HepG2 (cell line): Measurements from ENCODE around the gene LUZP1. TPM values are rescaled to one million over a fixed set of nuclear protein-coding genes. Genes with fewer than 3 reads are reported as not detected.

Source experiments
- ATAC-seq: fragments of 200-7000 bp; cut with Tn5 transposase; 3 replicates; pipeline ENCODE4 v1.9.1; 2020; ENCODE audit warnings: mild to moderate bottlenecking, moderate library complexity
- BruUV-seq: library from RNA; stranded (reverse); fragments of 400-500 nt; replicated peaks from 2 replicates; lab custom pipeline; 2021; lab: Mats Ljungman, UMichigan
- CTCF ChIA-PET: fragments of 300-600 bp; formaldehyde crosslinking; extraction: SDS; loops from one replicate; lab custom pipeline; 2021; ENCODE audit warnings: low total read pairs, inconsistent platforms, low intra/inter-chr PET ratio; lab: Yijun Ruan, JAX
- POLR2A ChIA-PET: fragments of 350-600 bp; sonication (Branson Sonifier 250); formaldehyde crosslinking; loops from one replicate; lab custom pipeline; 2020; ENCODE audit warnings: antibody characterized with exemption, inconsistent platforms; lab: Yijun Ruan, JAX
- DNase-seq: peaks from one replicate; pipeline ENCODE4 v3.0.0-alpha.2; 2015; ENCODE audit warnings: low spot score
- FAIRE-seq: peaks from 3 replicates; lab custom pipeline; 2011; peaks lifted over from hg19 to GRCh38; lab: Jason Lieb, UNC
- H2AFZ ChIP-seq: one replicate; pipeline ENCODE4 v1.6.1; 2011; ENCODE audit warnings: low read length, inconsistent platforms
- H3K27ac ChIP-seq: fragments of 300-600 bp; 3 replicates; pipeline ENCODE4 v1.8.0; 2011; ENCODE audit warnings: mixed run types, mild to moderate bottlenecking, mixed read lengths, low read length, inconsistent platforms; ENCODE audit not compliant: insufficient read depth; ENCODE audit errors: extremely low read length
- H3K27me3 ChIP-seq, 2 experiments: fragments of 200-600 bp in 1 of 2; 2 replicates in 1 of 2; 3 replicates in 1 of 2; pipeline versions ENCODE4 v1.6.0 to v1.8.0; 2011; ENCODE audit warnings: low read length in 2 of 2, mild to moderate bottlenecking in 2 of 2, moderate library complexity in 2 of 2, inconsistent platforms in 1 of 2; ENCODE audit not compliant: insufficient read depth in 2 of 2, control insufficient read depth in 1 of 2
- H3K36me3 ChIP-seq, 2 experiments: fragments of 200-600 bp in 1 of 2; replicated peaks in 1 of 2; 2 replicates in 1 of 2; 3 replicates in 1 of 2; pipeline versions ENCODE4 v1.5.1 to v1.8.0; 2011; ENCODE audit warnings: low read length in 2 of 2, inconsistent platforms in 1 of 2; ENCODE audit not compliant: insufficient read depth in 2 of 2, control insufficient read depth in 1 of 2
- H3K4me1 ChIP-seq: 2 replicates; pipeline ENCODE4 v1.5.1; 2012; ENCODE audit warnings: low read length, inconsistent platforms; ENCODE audit not compliant: insufficient read depth
- H3K4me2 ChIP-seq: 2 replicates; pipeline ENCODE4 v1.6.0; 2011; ENCODE audit warnings: low read depth, low read length, inconsistent platforms
- H3K4me3 ChIP-seq, 3 experiments: fragments of 200-600 bp in 1 of 3; sonication (generic), shearing (Covaris generic) in 1 of 3; replicated peaks in 1 of 3; 2 replicates each; pipeline ENCODE4 v1.5.1; 2011 to 2016; ENCODE audit warnings: low read length in 3 of 3, inconsistent platforms in 2 of 3, low read depth in 2 of 3, mild to moderate bottlenecking in 2 of 3, control low read depth in 1 of 3, mixed read lengths in 1 of 3; ENCODE audit not compliant: insufficient read depth in 1 of 3
- H3K79me2 ChIP-seq: one replicate; pipeline ENCODE4 v1.6.1; 2011; ENCODE audit warnings: low read length, inconsistent platforms; ENCODE audit not compliant: insufficient read depth
- H3K9ac ChIP-seq: 2 replicates; pipeline ENCODE4 v1.6.0; 2011; ENCODE audit warnings: mild to moderate bottlenecking, low read depth, low read length, inconsistent platforms; ENCODE audit not compliant: insufficient read depth
- H3K9me3 ChIP-seq: 2 replicates; pipeline ENCODE4 v1.5.1; 2012; ENCODE audit warnings: mild to moderate bottlenecking, low read length
- H4K20me1 ChIP-seq: 2 replicates; pipeline ENCODE4 v1.6.0; 2011; ENCODE audit warnings: inconsistent platforms, mild to moderate bottlenecking, low read length, moderate library complexity; ENCODE audit not compliant: insufficient read depth
- ARNT ChIP-seq: fragments of 450-650 bp; IDR thresholded peaks from 2 replicates; pipeline ENCODE4 v1.6.1; 2017
- JUND ChIP-seq: sonication (generic); formaldehyde crosslinking; IDR thresholded peaks from 2 replicates; pipeline ENCODE4 v1.8.0; 2022; ENCODE audit warnings: mild to moderate bottlenecking, missing genetic modification reagents
- KAT2B ChIP-seq: fragments of 150-350 bp; IDR thresholded peaks from 2 replicates; pipeline ENCODE4 v1.6.1; 2014; ENCODE audit warnings: low read depth, low read length, borderline replicate concordance
- MAF1 ChIP-seq: sonication (generic); formaldehyde crosslinking; IDR thresholded peaks from 2 replicates; pipeline ENCODE4 v1.5.0; 2020; ENCODE audit warnings: missing genetic modification reagents, borderline replicate concordance
- NCOA1 ChIP-seq: sonication (generic); formaldehyde crosslinking; IDR thresholded peaks from 2 replicates; pipeline ENCODE4 v1.9.0; 2021; ENCODE audit warnings: missing genetic modification reagents
- NFIB ChIP-seq: sonication (generic); formaldehyde crosslinking; IDR thresholded peaks from 2 replicates; pipeline ENCODE4 v1.9.0; 2021; ENCODE audit warnings: missing genetic modification reagents, mild to moderate bottlenecking, borderline replicate concordance
- SP1 ChIP-seq, 2 experiments: fragments of 450-650 bp in 1 of 2; sonication (generic) in 1 of 2; formaldehyde crosslinking in 1 of 2; IDR thresholded peaks; 2 replicates each; pipeline versions ENCODE4 v1.4.0 to v1.6.1; 2016 to 2020; ENCODE audit warnings: missing genetic modification reagents in 1 of 2
- ZNF230 ChIP-seq: sonication (generic); formaldehyde crosslinking; IDR thresholded peaks from 2 replicates; pipeline ENCODE4 v1.4.0; 2020; ENCODE audit warnings: mild to moderate bottlenecking, missing genetic modification reagents
- ZNF30 ChIP-seq: sonication (generic); formaldehyde crosslinking; IDR thresholded peaks from 2 replicates; pipeline ENCODE4 v1.5.0; 2020; ENCODE audit warnings: mild to moderate bottlenecking, missing genetic modification reagents
- ZNF556 ChIP-seq: sonication (generic); formaldehyde crosslinking; IDR thresholded peaks from 2 replicates; pipeline ENCODE4 v1.4.0; 2020; ENCODE audit warnings: mild to moderate bottlenecking, missing genetic modification reagents, borderline replicate concordance
- ZNF713 ChIP-seq: sonication (generic); formaldehyde crosslinking; IDR thresholded peaks from 2 replicates; pipeline ENCODE4 v1.4.0; 2020; ENCODE audit warnings: mild to moderate bottlenecking, missing genetic modification reagents
- ZNF841 ChIP-seq: sonication (generic); formaldehyde crosslinking; IDR thresholded peaks from 2 replicates; pipeline ENCODE4 v1.8.1; 2023; ENCODE audit warnings: missing genetic modification reagents, borderline replicate concordance
- ZNF850 ChIP-seq: sonication (generic); formaldehyde crosslinking; conservative IDR thresholded peaks from 2 replicates; pipeline ENCODE4 v1.9.0; 2021; ENCODE audit warnings: mild to moderate bottlenecking, missing genetic modification reagents
- WGBS: methylation state at CpG from one replicate; pipeline ENCODE4 v1.1.6; 2017; ENCODE audit warnings: low lambda C conversion rate; 5-methylcytosine and 5-hydroxymethylcytosine counted together
- in situ Hi-C: cut with HindIII; loops from 2 replicates; pipeline ENCODE4 v1.10.0; 2017; ENCODE audit warnings: low pct_unique_long_range_greater_than_20kb; ENCODE audit not compliant: extremely low pct_ligation_motif_present
- intact Hi-C: fragments of 100-400 bp; cut with micrococcal nuclease; formaldehyde crosslinking; loops from one replicate; pipeline ENCODE4 v1.10.0; 2022; ENCODE audit not compliant: unreplicated experiment
- polyA plus RNA-seq, 8 experiments: library from polyadenylated mRNA; depleted of rRNA in 3 of 8; stranded (reverse) in 7 of 8; unstranded in 1 of 8; fragments of >200 nt; fragmentation: Illumina TruSeq in 4 of 8; extraction: Trizol in 4 of 8; gene quantifications; 2 replicates each; pipeline versions ENCODE4 v1.2.1 to v1.2.3, GENCODE V29; 2011 to 2016; ENCODE audit warnings: low read depth in 4 of 8, missing spikeins in 1 of 8, mixed read lengths in 1 of 8; ENCODE audit not compliant: insufficient read depth in 1 of 8
- total RNA-seq, 5 experiments: library from RNA; depleted of rRNA; stranded (reverse); fragments of >200 nt; fragmentation: Illumina TruSeq; extraction: Trizol; gene quantifications; 2 replicates each; pipeline ENCODE4 v1.2.3, GENCODE V29; 2016; ENCODE audit warnings: low read depth in 1 of 5
- TF ChIP-seq, protein P1 (sequence below): sonication (generic); formaldehyde crosslinking; IDR thresholded peaks from 2 replicates; pipeline ENCODE4 v1.4.0; 2020; ENCODE audit warnings: mild to moderate bottlenecking, low read depth, missing genetic modification reagents
- TF ChIP-seq, protein P2 (sequence below), 2 experiments: IDR thresholded peaks; 2 replicates each; pipeline ENCODE4 v1.6.1; 2011 to 2012; ENCODE audit warnings: low read length in 2 of 2, borderline replicate concordance in 1 of 2, low read depth in 1 of 2, mild to moderate bottlenecking in 1 of 2, moderate library complexity in 1 of 2
- TF ChIP-seq, protein P3 (sequence below): sonication (generic); formaldehyde crosslinking; IDR thresholded peaks from 2 replicates; pipeline ENCODE4 v1.9.0; 2021; ENCODE audit warnings: missing genetic modification reagents, borderline replicate concordance

LUZP1 gene
- total and polyA plus RNA-seq, 2 of the 13 experiments (the other 11 are each of a cell fraction or from before 2014, with no cell fraction given), result 6.9 to 12.7 TPM

DNA sequence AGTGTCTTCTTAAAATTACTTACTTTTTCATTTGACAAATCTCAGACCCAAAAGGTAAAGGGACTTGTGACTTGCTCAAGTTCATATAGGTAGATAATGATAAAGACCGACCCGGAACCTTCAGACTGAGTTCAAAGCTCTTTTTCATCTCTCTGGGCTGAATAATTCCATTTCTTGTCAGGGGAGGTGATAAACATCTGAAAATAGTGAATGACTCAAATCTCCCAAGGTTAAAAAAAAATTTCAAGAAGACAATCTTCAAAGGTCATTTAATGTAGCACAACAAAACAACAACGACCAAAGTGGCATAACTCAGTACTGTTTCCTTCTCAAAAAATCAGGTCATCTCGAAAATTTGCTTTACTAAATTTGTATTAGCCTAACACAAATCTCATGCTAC, 20.6 kb downstream of the LUZP1 start (continued):
- TF ChIP-seq, protein P1, sequence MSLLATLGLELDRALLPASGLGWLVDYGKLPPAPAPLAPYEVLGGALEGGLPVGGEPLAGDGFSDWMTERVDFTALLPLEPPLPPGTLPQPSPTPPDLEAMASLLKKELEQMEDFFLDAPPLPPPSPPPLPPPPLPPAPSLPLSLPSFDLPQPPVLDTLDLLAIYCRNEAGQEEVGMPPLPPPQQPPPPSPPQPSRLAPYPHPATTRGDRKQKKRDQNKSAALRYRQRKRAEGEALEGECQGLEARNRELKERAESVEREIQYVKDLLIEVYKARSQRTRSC (CRISPR knock-in tag), result no peak
- TF ChIP-seq JUND (CRISPR knock-in tag), result no peak

DNA sequence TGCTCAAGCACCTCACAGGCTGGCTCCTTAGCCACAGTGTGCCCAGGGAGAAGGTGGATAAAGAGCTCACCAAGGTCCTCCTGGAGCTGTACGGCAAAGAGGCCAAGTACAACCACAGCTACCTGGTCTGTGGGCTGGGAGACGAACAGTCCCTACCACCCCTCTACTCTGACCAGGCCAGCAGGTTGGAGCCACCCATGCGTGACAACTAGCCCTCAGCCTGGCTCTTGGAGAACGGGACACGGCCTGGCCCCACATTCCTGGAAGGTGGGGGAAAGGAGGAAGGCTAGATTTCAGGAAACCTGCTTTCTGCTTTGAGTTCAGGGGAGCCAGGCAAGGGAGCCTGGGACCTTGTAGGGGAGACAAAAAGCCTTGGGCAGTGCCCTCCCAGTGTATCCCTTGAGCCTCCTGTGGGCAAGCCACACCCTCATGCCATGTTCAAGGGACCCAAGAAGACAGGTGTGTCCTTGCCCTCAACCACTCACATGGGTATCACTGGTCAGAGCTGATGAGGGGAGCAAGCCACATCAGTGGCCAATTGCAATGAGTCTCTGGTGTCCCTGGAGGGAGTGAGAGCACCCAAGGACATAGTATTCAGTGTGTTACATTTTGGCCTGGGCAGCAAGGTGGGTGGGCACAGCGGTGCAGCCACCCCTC, 27.6 kb downstream of the LUZP1 start:
- no peak for FAIRE-seq
- ChIA-PET CTCF (no interaction called here), POLR2A (no interaction called here)
- BruUV-seq, result no TSS peak
- H3K4me1 ChIP-seq, result peaks cover 18% of the 10 kb centered on the region; the same call in 1 of the 2 replicates
- H3K4me2 ChIP-seq, result no peak overlapping the region
- in situ Hi-C loops, result no loop called here
- DNase-seq, result no peak
- no peak overlapping the region for H3K27ac ChIP-seq
- no peak overlapping the region for H3K4me3 ChIP-seq
- H4K20me1 ChIP-seq, result no peaks in the 10 kb centered on the region; the same call in 1 of the 2 replicates
- H3K79me2 ChIP-seq, result peaks cover 72% of the 10 kb centered on the region
- no peak overlapping the region for H3K9ac ChIP-seq
- no peak; the same call in 2 of the 3 replicates for ATAC-seq
- H3K9me3 ChIP-seq, result no peaks in the 10 kb centered on the region
- no peaks in the 10 kb centered on the region for H3K27me3 ChIP-seq
- H3K36me3 ChIP-seq, result no peaks in the 10 kb centered on the region
- H2AFZ ChIP-seq, result no peak overlapping the region
- 100% methylated on average over 4 of the region's 6 CpGs for WGBS
- intact Hi-C loops, result no loop called here
- TF ChIP-seq ZNF713 (CRISPR knock-in tag), result no peak
- no peak for TF ChIP-seq NCOA1 (CRISPR knock-in tag)
- TF ChIP-seq ARNT, result no peak
- TF ChIP-seq, protein P2, sequence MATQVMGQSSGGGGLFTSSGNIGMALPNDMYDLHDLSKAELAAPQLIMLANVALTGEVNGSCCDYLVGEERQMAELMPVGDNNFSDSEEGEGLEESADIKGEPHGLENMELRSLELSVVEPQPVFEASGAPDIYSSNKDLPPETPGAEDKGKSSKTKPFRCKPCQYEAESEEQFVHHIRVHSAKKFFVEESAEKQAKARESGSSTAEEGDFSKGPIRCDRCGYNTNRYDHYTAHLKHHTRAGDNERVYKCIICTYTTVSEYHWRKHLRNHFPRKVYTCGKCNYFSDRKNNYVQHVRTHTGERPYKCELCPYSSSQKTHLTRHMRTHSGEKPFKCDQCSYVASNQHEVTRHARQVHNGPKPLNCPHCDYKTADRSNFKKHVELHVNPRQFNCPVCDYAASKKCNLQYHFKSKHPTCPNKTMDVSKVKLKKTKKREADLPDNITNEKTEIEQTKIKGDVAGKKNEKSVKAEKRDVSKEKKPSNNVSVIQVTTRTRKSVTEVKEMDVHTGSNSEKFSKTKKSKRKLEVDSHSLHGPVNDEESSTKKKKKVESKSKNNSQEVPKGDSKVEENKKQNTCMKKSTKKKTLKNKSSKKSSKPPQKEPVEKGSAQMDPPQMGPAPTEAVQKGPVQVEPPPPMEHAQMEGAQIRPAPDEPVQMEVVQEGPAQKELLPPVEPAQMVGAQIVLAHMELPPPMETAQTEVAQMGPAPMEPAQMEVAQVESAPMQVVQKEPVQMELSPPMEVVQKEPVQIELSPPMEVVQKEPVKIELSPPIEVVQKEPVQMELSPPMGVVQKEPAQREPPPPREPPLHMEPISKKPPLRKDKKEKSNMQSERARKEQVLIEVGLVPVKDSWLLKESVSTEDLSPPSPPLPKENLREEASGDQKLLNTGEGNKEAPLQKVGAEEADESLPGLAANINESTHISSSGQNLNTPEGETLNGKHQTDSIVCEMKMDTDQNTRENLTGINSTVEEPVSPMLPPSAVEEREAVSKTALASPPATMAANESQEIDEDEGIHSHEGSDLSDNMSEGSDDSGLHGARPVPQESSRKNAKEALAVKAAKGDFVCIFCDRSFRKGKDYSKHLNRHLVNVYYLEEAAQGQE (IDR thresholded peaks at IDR 0.05; ENCODE audit: borderline replicate concordance in 1 of 2, low read depth in 1 of 2, low read length in 2 of 2), result no peak
- TF ChIP-seq ZNF556, result no peak
- no peak for TF ChIP-seq KAT2B
- TF ChIP-seq ZNF850 (CRISPR knock-in tag), result no peak
- TF ChIP-seq ZNF841 (CRISPR knock-in tag), result no peak
- no peak for TF ChIP-seq ZNF230 (CRISPR knock-in tag)
- TF ChIP-seq ZNF30 (CRISPR knock-in tag), result no peak
- no peak for TF ChIP-seq NFIB (CRISPR knock-in tag)
- TF ChIP-seq, protein P3, sequence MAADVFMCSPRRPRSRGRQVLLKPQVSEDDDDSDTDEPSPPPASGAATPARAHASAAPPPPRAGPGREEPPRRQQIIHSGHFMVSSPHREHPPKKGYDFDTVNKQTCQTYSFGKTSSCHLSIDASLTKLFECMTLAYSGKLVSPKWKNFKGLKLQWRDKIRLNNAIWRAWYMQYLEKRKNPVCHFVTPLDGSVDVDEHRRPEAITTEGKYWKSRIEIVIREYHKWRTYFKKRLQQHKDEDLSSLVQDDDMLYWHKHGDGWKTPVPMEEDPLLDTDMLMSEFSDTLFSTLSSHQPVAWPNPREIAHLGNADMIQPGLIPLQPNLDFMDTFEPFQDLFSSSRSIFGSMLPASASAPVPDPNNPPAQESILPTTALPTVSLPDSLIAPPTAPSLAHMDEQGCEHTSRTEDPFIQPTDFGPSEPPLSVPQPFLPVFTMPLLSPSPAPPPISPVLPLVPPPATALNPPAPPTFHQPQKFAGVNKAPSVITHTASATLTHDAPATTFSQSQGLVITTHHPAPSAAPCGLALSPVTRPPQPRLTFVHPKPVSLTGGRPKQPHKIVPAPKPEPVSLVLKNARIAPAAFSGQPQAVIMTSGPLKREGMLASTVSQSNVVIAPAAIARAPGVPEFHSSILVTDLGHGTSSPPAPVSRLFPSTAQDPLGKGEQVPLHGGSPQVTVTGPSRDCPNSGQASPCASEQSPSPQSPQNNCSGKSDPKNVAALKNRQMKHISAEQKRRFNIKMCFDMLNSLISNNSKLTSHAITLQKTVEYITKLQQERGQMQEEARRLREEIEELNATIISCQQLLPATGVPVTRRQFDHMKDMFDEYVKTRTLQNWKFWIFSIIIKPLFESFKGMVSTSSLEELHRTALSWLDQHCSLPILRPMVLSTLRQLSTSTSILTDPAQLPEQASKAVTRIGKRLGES (CRISPR knock-in tag), result no peak
- no peak for TF ChIP-seq MAF1 (CRISPR knock-in tag)
- TF ChIP-seq SP1 (IDR thresholded peaks at IDR 0.05), result no peak
- no peak for TF ChIP-seq SP1 (CRISPR knock-in tag; IDR thresholded peaks at IDR 0.05)
